ENCODE data around the gene IDUA. TPM values are rescaled to one million over a fixed set of nuclear protein-coding genes. Genes with fewer than 3 reads are reported as not detected.
"Not testable (repeated sequence)": the region's sequence is repeated elsewhere in the genome, so short reads cannot be mapped to it uniquely, and the experiment has no call there.

IDUA gene
- total RNA-seq: 24.7 and 32.9 TPM in 2 replicates

- ChIA-PET POLR2A (interaction anchor here (0.6 to 2.3 kb wide), 9 partner anchors 14 to 282 kb away, joined by 3 to 17 read pairs (median 6); partner anchors contain the start of genes DGKQ, GAK, PCGF3 and TMEM175), CTCF (interaction anchor here (0.6 to 3.7 kb wide), 24 partner anchors 22 to 744 kb away, joined by 3 to 43 read pairs (median 4); partner anchors contain the start of genes GAK and TMEM175)
- no peaks in the 10 kb centered on the region for H3K27me3 Mint-ChIP-seq
- peak within 1 kb of the TSS; percentile 83 for H3K4me3 Mint-ChIP-seq
- DNase-seq: peak; percentile 86
- no peak for TF ChIP-seq CTCF (IDR thresholded peaks at IDR 0.05)
- peaks cover 19% of the 10 kb centered on the region for H3K4me1 Mint-ChIP-seq
- peaks cover 6% of the 10 kb centered on the region for H3K36me3 Mint-ChIP-seq (ENCODE audit: low read depth)
- intact Hi-C loops (cut with micrococcal nuclease): loop anchor here (1.0 to 10.0 kb wide), 10 partner anchors 12 to 652 kb away; partner anchors contain the start of genes ATP5ME, DGKQ, GAK and MYL5
- H3K9me3 Mint-ChIP-seq: no peaks in the 10 kb centered on the region
- peak; percentile 87 for ATAC-seq (ENCODE audit: low read depth)
- peak within 1 kb of the TSS; percentile 76 for H3K27ac Mint-ChIP-seq
Measured at GRCh38 chr4:986879-987623, at the start of gene IDUA. IDUA (plus strand) TSS chr4:987044; CDS start chr4:987085, 41 bp downstream.

DNA sequence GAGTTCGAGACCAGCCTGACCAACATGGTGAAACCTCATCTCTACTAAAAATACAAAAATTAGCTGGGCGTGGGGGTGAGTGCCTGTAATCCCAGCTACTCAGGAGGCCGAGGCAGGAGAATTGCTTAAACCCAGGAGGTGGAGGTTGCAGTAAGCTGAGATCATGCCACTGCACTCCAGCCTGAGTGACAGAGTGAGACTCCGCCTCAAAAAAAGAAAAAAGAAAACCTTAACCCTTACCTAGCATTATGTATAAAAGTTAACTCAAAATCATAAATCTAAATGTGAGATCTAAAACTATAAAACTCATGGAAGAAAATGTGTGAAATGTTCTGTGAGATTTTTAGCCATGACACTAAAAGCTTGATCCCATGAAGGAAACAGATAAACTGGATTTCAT lies 47.3 kb upstream of the IDUA start:
- POLR2A ChIA-PET; CTCF ChIA-PET; intact Hi-C loops (cut with micrococcal nuclease); H3K9me3 Mint-ChIP-seq; H3K36me3 Mint-ChIP-seq (ENCODE audit: low read depth); H3K4me3 Mint-ChIP-seq; DNase-seq; H3K27me3 Mint-ChIP-seq; H3K27ac Mint-ChIP-seq; ATAC-seq (ENCODE audit: low read depth): not testable (repeated sequence)
- peaks cover 47% of the 10 kb centered on the region for H3K4me1 Mint-ChIP-seq

DNA sequence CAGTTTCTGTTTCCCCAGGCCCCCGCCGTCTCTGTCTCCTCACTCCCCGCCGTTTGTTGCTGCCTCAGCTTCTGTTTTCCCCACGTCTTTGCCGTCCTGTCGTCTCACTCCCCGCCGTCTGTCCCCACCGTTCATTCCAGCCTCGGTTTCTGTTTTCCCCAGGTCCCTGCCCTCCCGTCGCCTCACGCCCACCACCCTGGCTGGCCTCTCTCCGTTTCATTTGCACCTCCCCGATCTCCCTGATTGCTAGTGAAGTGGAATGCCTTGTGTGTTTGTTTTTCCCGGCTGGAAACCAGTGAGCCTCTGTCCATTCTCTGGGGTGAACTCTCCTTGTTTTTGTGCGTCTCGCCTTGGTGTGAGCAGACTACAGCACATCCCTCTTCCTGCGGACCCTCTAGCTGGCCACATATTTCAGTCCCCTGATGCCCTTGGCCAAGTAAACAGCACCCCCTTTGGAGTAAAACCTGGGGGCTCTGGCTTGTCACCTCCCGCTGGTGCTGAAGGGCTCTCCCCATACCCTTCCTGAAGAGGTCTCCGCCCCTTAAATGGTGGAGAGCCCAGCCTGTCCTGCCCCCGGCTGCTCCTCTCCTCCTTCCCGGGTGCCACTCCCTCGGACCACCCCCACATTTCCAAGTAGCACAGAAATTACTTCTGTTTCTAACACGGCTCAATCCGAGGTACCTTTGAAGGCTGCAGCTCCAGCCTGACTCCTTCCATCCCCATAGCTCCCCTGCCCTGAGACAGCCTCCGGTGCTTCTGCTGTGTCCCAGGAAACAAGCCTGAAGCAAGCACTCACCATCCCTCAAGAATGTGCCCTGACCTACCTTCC lies 41.4 kb upstream of the IDUA start:
- Mint-ChIP-seq H3K36me3 (ENCODE audit: low read depth) (peaks cover 11% of the 10 kb centered on the region), H3K4me1 (peaks cover 13% of the 10 kb centered on the region), H3K27ac (no peak overlapping the region), H3K27me3 (no peaks in the 10 kb centered on the region), H3K4me3 (no peak overlapping the region), H3K9me3 (no peaks in the 10 kb centered on the region)
- ATAC-seq (ENCODE audit: low read depth) (no peak), DNase-seq (no peak)
- ChIA-PET POLR2A (no interaction called here), CTCF (interaction anchor here (0.9 kb wide), 1 partner anchor 203 kb away, joined by 3 read pairs; no protein-coding TSS in a partner anchor)
- no peak for TF ChIP-seq CTCF (IDR thresholded peaks at IDR 0.05)
- intact Hi-C loops (cut with micrococcal nuclease): no loop called here

DNA sequence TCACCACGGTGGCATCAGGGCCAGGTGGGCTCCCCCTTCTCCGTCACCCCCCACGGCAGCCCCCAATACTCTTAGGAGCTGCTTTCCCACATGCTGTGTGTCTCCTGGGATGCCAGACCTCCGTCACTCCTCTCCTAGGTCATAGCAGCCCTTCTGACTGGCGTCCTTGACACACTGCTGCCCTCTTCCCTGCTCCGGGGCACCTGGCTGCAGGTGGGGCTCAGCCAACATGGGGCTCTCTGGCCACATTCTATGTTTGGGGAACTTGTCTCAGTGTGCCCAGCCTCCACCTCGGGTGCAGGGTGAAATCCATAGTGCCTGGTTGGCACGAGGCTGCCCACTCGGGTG lies 40.8 kb upstream of the IDUA start:
- Mint-ChIP-seq H3K36me3 (ENCODE audit: low read depth) (peaks cover 11% of the 10 kb centered on the region), H3K4me3 (no peak overlapping the region), H3K4me1 (peaks cover 11% of the 10 kb centered on the region), H3K27ac (no peak overlapping the region), H3K27me3 (no peaks in the 10 kb centered on the region), H3K9me3 (no peaks in the 10 kb centered on the region)
- ChIA-PET CTCF (no interaction called here), POLR2A (no interaction called here)
- ATAC-seq (ENCODE audit: low read depth): no peak
- no peak for DNase-seq
- no peak for TF ChIP-seq CTCF (IDR thresholded peaks at IDR 0.05)
- intact Hi-C loops (cut with micrococcal nuclease): no loop called here

GRCh38 chr4:946517-947471 lies 40.0 kb upstream of the IDUA start:
- peaks cover 11% of the 10 kb centered on the region for H3K4me1 Mint-ChIP-seq
- H3K27me3 Mint-ChIP-seq: no peaks in the 10 kb centered on the region
- H3K4me3 Mint-ChIP-seq: peak overlapping the region; percentile 57
- intact Hi-C loops (cut with micrococcal nuclease): no loop called here
- no peak for TF ChIP-seq CTCF (IDR thresholded peaks at IDR 0.05)
- peaks cover 13% of the 10 kb centered on the region for H3K36me3 Mint-ChIP-seq (ENCODE audit: low read depth)
- CTCF ChIA-PET: no interaction called here
- H3K9me3 Mint-ChIP-seq: no peaks in the 10 kb centered on the region
- POLR2A ChIA-PET: no interaction called here
- H3K27ac Mint-ChIP-seq: no peak overlapping the region
- ATAC-seq (ENCODE audit: low read depth): peak; percentile 31
- DNase-seq: no peak
